ENCODE data around the gene ZKSCAN3.
A peak's percentile ranks its signal among the peaks of the same experiment; 100 is the strongest.
"Not testable (repeated sequence)": the region's sequence is repeated elsewhere in the genome, so short reads cannot be mapped to it uniquely, and the experiment has no call there.

ZKSCAN3 gene

DNA sequence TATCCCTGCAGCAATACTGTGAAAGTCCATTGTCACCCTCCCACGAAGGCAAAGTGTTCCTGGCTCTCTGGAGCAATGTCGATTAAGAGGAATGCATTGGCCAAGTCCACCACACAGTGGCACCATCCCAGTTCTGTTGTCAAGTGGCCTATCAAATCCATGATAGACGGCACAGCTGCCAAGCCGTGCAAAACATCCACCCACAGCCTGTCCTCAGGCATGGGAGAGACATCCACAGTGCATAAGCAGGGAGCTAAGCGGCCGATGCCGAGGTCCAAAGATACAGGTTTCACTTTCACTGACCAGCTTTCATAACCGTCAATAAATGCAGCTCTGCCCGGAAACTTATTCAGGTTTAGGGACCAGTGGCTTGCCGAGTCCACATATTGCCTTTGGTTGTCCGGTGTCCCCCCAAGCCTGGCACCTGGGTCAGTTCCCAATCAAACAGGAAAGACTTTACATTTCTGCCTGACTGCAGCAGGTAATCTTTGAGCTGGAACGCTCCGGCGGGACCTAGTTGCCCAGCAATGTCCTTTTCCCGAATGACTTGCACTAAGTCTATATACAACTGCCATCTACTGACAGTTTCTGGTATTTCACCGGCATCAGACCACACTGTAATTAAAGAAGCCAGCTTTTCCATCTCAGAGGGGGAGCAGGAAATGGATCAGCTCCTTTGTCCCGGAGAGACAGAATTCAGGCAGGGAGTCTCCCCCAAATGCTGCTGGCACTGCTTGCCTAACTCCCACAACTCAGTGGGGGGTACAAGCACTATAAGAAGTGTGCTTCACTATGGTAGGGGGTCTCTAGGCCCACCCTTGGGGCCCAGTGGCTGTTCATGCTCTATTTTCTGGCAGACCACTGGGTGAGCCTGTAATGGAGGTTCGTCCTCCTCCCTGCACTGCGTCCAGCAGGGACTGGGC, 6.3 kb downstream of the ZKSCAN3 start:
- Mint-ChIP-seq H3K36me3 (ENCODE audit: low read depth) (peaks cover 20% of the 10 kb centered on the region), H3K4me3 (peak overlapping the region; percentile 88 to 96 (median 93)), H3K27ac (peak overlapping the region; percentile 89 to 95 (median 90)), H3K4me1 (peaks cover 39% of the 10 kb centered on the region), H3K27me3 (ENCODE audit: low read depth) (no peaks in the 10 kb centered on the region), H3K9me3 (no peaks in the 10 kb centered on the region)
- peak; percentile 75 to 87 (median 77) for TF ChIP-seq CTCF (IDR thresholded peaks at IDR 0.05; ENCODE audit: unreplicated experiment in 3 of 3)

- peak overlapping the region; percentile 89 to 95 (median 90) for H3K27ac Mint-ChIP-seq
- peaks cover 36% of the 10 kb centered on the region for H3K4me1 Mint-ChIP-seq
- no peak overlapping the region for H3K4me3 Mint-ChIP-seq
- TF ChIP-seq CTCF (IDR thresholded peaks at IDR 0.05; ENCODE audit: unreplicated experiment in 3 of 3): no peak
- H3K9me3 Mint-ChIP-seq: no peaks in the 10 kb centered on the region
- no peaks in the 10 kb centered on the region for H3K27me3 Mint-ChIP-seq (ENCODE audit: low read depth)
- H3K36me3 Mint-ChIP-seq (ENCODE audit: low read depth): peaks cover 20% of the 10 kb centered on the region
Observed at GRCh38 chr6:28356666-28357020, 6.9 kb downstream of the ZKSCAN3 start.

GRCh38 chr6:28357036-28357435, 7.3 kb downstream of the ZKSCAN3 start:
- peaks cover 32% of the 10 kb centered on the region for H3K4me1 Mint-ChIP-seq
- no peak overlapping the region for H3K4me3 Mint-ChIP-seq
- H3K27me3 Mint-ChIP-seq (ENCODE audit: low read depth): no peaks in the 10 kb centered on the region
- no peaks in the 10 kb centered on the region for H3K9me3 Mint-ChIP-seq
- H3K27ac Mint-ChIP-seq: peak overlapping the region in 2 of 3 experiments; percentile 54 to 90
- peaks cover 18% of the 10 kb centered on the region for H3K36me3 Mint-ChIP-seq (ENCODE audit: low read depth)
- no peak for TF ChIP-seq CTCF (IDR thresholded peaks at IDR 0.05; ENCODE audit: unreplicated experiment in 3 of 3)

DNA sequence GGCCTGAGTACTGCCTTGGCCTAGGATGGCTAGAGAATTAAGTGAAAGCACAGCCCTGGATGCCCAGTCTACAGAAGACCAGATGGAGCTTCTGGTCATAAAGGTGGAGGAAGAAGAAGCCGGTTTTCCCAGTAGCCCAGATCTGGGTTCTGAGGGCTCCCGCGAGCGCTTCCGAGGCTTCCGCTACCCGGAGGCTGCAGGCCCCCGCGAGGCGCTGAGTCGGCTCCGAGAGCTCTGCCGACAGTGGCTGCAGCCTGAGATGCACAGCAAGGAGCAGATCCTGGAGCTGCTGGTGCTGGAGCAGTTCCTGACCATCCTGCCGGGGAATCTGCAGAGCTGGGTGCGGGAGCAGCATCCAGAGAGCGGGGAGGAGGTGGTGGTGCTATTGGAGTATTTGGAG, 9.8 kb downstream of the ZKSCAN3 start:
- not testable (repeated sequence) for H3K27me3 Mint-ChIP-seq (ENCODE audit: low read depth); H3K9me3 Mint-ChIP-seq; H3K27ac Mint-ChIP-seq; H3K4me3 Mint-ChIP-seq
- Mint-ChIP-seq H3K36me3 (ENCODE audit: low read depth) (peaks cover 17% of the 10 kb centered on the region), H3K4me1 (peaks cover 14% of the 10 kb centered on the region)

- no peak for TF ChIP-seq CTCF (IDR thresholded peaks at IDR 0.05; ENCODE audit: unreplicated experiment in 3 of 3)
- Mint-ChIP-seq H3K27me3 (ENCODE audit: low read depth) (no peaks in the 10 kb centered on the region), H3K36me3 (ENCODE audit: low read depth) (peaks cover 29% of the 10 kb centered on the region), H3K4me1 (peaks cover 5% of the 10 kb centered on the region), H3K4me3 (no peak overlapping the region), H3K27ac (no peak overlapping the region), H3K9me3 (no peaks in the 10 kb centered on the region)
Observed at GRCh38 chr6:28360961-28361360, 11.2 kb downstream of the ZKSCAN3 start.

GRCh38 chr6:28365590-28365989, 15.8 kb downstream of the ZKSCAN3 start:
- H3K9me3 Mint-ChIP-seq; H3K4me1 Mint-ChIP-seq; H3K4me3 Mint-ChIP-seq; H3K27me3 Mint-ChIP-seq (ENCODE audit: low read depth); H3K27ac Mint-ChIP-seq: not testable (repeated sequence)
- peaks cover 42% of the 10 kb centered on the region for H3K36me3 Mint-ChIP-seq (ENCODE audit: low read depth)

GRCh38 chr6:28368522-28368921, 18.8 kb downstream of the ZKSCAN3 start:
- H3K9me3 Mint-ChIP-seq: no peaks in the 10 kb centered on the region
- peaks cover 37% of the 10 kb centered on the region for H3K36me3 Mint-ChIP-seq (ENCODE audit: low read depth)
- no peaks in the 10 kb centered on the region for H3K27me3 Mint-ChIP-seq (ENCODE audit: low read depth)
- H3K27ac Mint-ChIP-seq: no peak overlapping the region
- no peaks in the 10 kb centered on the region for H3K4me1 Mint-ChIP-seq
- H3K4me3 Mint-ChIP-seq: no peak overlapping the region
- TF ChIP-seq CTCF (IDR thresholded peaks at IDR 0.05; ENCODE audit: unreplicated experiment in 3 of 3): no peak

Data from nephron (organoid).